Ishikawa (cell line): ENCODE measurements around the gene POLR2E.

ENCODE experiments used
- CEBPB ChIP-seq: IDR thresholded peaks from 2 replicates; pipeline ENCODE4 v1.6.1; 2012
- CREB1 ChIP-seq: IDR thresholded peaks from 2 replicates; pipeline ENCODE4 v1.6.1; 2012; ENCODE audit warnings: low read depth
- EGR1 ChIP-seq: IDR thresholded peaks from 2 replicates; pipeline ENCODE4 v1.6.1; 2012
- EP300 ChIP-seq: IDR thresholded peaks from 2 replicates; pipeline ENCODE4 v1.6.1; 2012; ENCODE audit warnings: borderline replicate concordance
- FOXM1 ChIP-seq: IDR thresholded peaks from 2 replicates; pipeline ENCODE4 v1.6.1; 2012; ENCODE audit warnings: low read depth, borderline replicate concordance
- MAX ChIP-seq: IDR thresholded peaks from 2 replicates; pipeline ENCODE4 v1.6.1; 2012
- NFIC ChIP-seq: IDR thresholded peaks from 2 replicates; pipeline ENCODE4 v1.6.1; 2012
- RAD21 ChIP-seq: IDR thresholded peaks from 2 replicates; pipeline ENCODE4 v1.6.1; 2012; ENCODE audit warnings: low read depth
- REST ChIP-seq: IDR thresholded peaks from 2 replicates; pipeline ENCODE4 v1.6.1; 2012; ENCODE audit warnings: low read depth, mild to moderate bottlenecking
- TAF1 ChIP-seq: IDR thresholded peaks from 2 replicates; pipeline ENCODE4 v1.6.1; 2012; ENCODE audit warnings: low read depth, mild to moderate bottlenecking
- TCF12 ChIP-seq: IDR thresholded peaks from 2 replicates; pipeline ENCODE4 v1.6.1; 2012; ENCODE audit warnings: low read depth
- TEAD4 ChIP-seq: IDR thresholded peaks from 2 replicates; pipeline ENCODE4 v1.6.1; 2012
- USF1 ChIP-seq: IDR thresholded peaks from 2 replicates; pipeline ENCODE4 v1.6.1; 2012
- YY1 ChIP-seq: IDR thresholded peaks from 2 replicates; pipeline ENCODE4 v1.6.1; 2012; ENCODE audit warnings: low read depth

GRCh38 chr19:1040476-1041271 is 54.5 kb downstream of the POLR2E start:
- no peak for TF ChIP-seq NFIC
- no peak for TF ChIP-seq YY1
- peak; percentile 30; the same call in 1 of the 2 replicates for TF ChIP-seq MAX
- TF ChIP-seq TAF1 = 0 out of 2 replicates have a peak, but pooled peaks have one; percentile 4
- TF ChIP-seq RAD21 = no peak
- no peak for TF ChIP-seq TEAD4
- TF ChIP-seq EP300 = no peak
- TF ChIP-seq REST = no peak
- no peak for TF ChIP-seq CEBPB
- TF ChIP-seq CREB1 = no peak; the same call in 1 of the 2 replicates
- TF ChIP-seq EGR1 = no peak
- TF ChIP-seq FOXM1 = no peak
- no peak for TF ChIP-seq TCF12
- no peak for TF ChIP-seq USF1
